HG02840 (cell line): Measurements from ENCODE around the gene C14orf119.

Experiments used
- ATAC-seq: cut with Tn5 transposase; IDR thresholded peaks from one replicate; pipeline ENCODE4 v1.9.1; 2021; ENCODE audit warnings: mild to moderate bottlenecking, moderate library complexity, moderate number of reproducible peaks; ENCODE audit not compliant: unreplicated experiment, low FRiP score

The C14orf119 gene, protein sequence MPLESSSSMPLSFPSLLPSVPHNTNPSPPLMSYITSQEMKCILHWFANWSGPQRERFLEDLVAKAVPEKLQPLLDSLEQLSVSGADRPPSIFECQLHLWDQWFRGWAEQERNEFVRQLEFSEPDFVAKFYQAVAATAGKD

DNA sequence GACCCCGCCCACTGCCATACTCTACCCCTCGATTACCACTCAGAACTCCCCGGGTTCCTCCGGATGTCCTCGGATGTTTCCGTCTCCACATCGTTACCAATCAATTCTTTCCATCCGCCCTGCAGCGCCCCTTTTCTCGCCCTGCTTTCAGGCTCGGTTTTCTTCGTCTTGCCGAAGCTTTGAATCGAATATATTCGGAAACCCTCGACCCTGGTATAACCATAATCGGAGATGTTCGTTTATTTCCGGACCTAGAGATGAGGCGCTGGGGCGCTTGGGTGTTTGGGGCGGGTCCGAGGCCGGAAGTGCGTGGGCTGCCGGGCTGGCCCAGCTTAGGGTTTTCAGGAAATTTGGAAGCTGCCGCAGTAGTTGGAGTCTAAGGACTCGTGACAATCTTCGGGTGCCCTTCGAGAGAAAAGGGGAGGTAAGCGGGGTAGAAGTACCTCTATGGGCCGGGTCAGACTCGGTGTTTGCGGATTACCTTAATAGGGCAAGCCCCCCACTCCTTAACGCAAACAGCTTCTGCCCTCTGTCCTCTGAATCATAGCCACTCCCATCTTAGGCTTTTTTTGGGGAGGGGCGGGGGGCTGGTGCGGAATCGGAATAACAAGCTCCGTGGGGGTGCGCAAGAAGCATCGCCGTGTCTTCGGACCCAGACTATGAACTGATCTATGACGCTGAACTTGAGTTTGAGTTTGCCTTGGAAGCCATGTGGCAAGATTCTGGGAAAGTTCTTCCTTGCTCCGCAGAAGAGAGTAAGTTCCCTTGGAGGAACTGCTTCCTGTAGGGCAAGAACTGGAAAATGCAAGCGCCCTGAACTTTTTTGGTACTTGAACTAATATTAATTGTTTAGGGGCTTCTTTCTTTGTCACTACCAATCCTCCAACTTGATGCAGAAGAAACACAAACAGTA is at the start of gene C14orf119:
Gene C14orf119 (plus strand): TSS at position 310 of the 913 bp plus-strand sequence. CDS start 2,154 bp downstream, outside the sequence.
- peak; percentile 96 for ATAC-seq

DNA sequence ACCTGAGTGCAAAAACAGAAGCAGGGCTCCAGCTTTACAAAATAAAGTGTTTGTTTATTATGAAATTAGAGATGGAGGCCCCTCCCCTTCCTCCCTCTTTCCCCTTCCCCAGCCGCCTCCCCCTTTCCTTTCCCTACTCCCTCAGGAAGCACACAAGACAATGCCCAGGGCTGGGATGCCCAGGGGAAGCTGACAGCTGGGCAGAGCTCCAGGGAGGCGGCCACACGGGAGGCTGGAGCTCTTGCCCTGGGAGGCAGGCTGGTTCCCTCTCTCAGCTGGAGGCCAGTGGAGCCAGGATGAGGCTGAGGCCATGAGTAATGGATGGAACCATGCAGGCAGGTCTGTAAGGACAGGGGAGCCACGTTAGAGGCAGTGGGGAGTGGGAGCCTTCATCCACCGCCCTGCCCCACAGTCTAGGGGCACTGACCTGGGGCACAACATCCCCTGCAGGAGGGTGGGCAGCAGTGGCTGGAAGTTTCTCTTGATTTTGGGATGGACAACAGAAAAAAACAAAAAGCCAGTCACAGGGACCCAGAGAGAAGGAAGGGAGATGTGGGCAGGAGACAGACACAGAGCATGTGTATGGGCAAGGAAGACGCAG is 48.2 kb upstream of the C14orf119 start:
- no peak for ATAC-seq

GRCh38 chr14:23047751-23048693 is 47.3 kb upstream of the C14orf119 start:
- no peak for ATAC-seq

GRCh38 chr14:23049011-23049410 is 46.3 kb upstream of the C14orf119 start:
- no peak for ATAC-seq

- no peak for ATAC-seq
Measured at GRCh38 chr14:23051141-23052057, 43.9 kb upstream of the C14orf119 start.

DNA sequence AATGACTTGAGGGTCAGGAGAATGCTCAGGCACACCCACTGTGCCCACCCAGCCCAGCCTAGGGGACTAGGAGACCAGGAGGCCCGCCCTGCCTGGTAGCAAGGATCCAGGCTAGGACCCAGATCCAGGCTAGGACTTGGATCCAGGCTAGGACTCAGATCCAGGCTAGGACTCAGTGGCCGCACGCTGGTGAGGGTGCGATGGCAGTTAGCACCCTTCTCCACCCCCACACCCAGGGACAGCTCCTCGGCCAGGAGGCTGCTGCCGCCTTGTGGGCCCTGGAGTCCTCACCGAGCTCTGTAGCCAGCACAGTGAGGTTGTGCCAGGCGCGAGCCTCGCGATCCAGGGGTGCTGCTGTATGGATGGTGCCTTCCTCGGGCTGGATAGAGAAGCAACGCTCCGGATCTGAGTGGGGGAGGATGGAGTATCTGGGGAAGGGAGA is 43.1 kb upstream of the C14orf119 start:
- ATAC-seq = no peak

DNA sequence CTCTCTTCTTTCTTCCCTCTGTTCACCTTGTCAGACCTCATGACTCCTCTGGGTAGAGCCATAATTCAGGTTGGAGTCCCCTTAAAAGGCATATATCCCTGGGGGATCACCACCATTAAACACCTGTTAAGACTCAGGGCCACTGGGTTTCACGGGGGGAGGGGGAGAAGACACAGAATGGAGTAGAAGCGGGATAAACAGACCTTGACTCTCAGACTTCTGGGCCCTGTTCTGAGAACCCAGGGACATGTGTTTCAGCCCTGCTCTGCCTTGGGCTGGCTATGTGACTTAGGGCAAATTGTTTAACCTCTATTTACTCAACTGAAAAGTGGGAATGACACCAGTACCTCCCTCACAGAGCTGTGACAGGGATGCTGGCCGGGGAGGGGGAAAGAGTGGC is 42.6 kb upstream of the C14orf119 start:
- no peak for ATAC-seq

DNA sequence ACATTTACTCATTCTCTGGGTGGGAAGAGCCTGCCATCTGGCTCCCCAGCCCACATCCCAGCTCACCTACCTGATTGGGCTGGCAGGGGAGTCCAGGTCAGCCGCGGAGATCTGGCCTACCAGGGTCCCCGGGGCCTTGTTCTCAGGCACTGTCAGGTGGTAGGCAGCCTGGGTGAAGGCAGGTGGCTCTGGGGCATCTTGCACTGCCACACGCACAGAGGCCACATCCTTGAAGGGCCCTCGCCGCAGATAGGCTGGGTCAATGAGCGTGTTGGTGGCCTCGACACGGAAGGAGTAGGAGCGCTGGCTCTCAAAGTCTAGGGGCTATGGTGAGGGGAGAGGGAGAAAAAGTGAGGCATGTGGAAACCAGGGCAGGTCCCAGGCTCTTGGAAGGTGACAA is 41.9 kb upstream of the C14orf119 start:
- no peak for ATAC-seq

DNA sequence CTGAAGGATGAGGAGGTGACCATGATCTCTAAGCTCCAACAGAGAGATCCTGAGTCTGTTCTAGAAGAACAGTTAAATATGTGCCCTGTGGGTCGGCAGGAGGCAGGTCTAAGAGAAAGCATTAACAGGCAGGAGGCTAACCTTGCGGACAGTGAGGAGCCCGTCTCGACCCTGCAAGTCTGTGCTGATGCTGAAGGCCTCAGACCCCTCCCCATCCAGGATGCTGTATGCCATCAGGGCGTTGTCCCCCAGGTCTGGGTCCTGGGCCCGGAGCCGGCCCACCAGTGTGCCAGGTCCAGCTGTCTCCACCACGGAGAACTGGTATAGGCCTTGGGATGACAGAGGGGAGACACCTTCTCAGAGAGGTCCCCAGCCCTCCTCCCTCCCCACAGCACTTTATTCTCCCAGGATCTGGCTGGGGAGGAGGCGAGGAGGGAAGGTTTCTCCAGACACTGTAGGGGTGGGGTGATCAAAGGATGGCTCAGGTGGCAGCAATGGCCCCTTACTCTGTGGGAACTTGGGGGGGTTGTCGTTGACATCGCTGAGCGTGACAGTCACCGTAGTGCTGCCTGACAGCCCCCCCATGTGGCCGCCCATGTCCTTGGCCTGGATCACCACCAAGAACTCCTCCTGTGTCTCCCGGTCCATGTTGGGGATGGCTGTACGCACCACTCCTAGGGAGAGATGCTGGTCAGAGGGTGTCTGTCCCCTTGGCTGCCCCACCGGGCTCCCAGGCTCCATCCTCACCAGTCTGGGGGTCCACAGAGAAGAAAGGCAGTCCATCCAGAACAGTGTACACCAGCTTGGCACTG is 41.1 kb upstream of the C14orf119 start:
- no peak for ATAC-seq

- no peak for ATAC-seq
Measured at GRCh38 chr14:23055147-23055550, 40.2 kb upstream of the C14orf119 start.

DNA sequence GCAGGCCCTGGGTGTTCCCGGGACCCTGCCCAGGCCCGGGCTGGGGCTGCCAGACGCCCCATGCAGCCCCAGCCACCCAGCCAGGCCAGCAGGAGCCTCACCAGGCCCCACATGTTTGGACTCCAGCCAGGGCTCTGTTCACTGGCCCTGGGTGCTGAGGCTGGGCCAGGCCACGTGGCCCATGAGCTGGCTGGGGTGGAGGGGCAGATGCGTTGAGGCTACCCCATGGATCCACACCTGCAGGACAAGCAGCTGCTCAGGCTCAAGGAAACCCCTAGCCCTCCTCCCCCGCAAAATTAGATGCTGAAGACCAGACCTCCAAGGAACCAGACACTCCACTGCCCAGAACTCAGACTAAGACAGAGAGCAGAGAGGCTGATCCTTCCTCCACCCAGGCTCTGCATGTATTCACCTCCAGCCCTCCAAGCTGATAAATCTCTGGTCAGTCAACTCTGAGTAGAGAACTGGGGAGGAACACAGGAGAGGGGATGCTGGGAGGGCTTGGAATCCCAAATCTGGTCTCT is 39.6 kb upstream of the C14orf119 start:
- ATAC-seq = no peak

DNA sequence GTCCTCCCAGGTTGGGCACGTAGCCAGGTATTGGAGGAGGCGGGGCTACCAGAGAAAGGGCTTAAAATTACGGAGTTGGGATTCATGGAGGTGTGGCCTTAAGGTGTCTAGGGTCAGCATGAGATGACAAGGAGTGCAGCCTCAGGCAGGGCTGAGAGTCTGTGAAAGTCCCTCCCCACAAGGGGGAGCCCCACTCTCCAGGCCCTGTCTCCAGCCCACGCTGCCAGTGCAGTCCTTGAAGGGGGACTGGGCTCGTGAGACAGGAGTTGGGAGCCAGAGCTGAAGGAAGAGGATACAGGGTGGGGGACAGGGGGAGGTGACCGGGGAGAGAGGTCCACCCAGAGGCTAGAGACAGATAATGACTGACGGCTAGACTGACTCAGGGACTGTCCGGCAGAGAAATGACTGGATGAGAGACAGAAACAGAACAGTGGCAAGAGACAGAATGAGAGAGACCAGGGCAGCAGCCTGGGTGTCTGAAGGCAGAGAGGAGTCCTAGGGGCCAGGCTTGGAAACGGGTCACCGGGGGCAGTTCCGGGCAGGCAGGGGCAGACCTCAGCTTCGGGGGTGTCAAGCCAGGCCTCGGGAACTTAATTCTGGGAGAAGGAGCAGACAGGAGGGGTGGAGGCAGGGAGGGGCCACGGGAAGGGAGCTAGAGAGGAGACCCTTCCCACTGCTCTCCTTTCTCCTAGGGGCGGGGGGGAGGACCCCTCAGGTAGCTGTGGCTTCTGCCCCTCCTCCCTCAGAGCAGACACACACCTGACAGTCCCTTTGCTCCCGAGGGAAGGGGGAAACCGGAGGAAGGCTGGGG is 39.0 kb upstream of the C14orf119 start:
- ATAC-seq = peak; percentile 41

GRCh38 chr14:23056956-23057756 is 38.1 kb upstream of the C14orf119 start, which contains the start of gene CDH24:
Gene CDH24, minus strand, starts transcription at chr14:23057520. Its CDS starts 1,787 bp downstream, at chr14:23055733.
- ATAC-seq = peak; percentile 35

DNA sequence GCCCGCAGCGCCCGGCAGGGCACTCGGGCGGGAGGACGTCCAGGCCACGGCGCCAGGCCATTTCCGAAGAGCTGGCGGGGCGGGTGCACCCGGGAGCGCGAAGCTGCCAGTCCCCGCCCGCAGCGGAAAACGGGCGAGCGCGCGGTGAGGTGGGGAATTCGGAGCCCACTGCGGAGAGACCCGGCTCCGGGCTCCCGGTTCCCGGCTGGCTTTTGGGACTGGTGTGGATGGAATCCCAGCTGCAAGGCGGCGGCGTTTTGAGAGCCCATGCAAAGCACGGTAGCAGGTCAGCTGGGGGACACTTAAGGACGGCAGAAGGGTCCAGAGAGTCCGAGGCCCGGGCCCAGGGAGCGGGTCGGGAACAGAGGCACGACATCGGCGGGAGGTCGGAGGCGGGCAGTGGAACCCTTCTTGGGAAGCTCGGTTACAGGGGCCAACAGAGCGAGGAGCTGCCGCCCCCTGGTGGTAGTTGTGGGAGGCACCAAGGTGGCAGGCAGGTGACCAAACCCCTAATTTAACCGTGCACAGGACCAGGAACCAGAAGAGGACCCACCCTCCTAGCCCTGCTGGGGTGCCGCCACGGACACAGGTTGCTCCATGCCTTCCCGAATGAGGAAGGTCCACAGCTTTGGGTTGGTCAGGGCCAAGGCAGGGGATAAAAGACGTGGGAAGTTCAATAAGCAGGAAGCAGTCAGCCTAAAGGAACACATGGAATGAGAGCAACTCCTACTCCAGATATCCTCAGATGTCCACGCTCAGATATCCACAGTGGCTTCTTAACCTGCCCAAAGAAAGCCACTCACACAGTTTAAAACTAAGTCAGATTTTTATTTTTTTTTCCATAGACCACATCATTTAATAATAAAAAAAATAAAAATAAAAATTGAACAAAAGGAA is 37.3 kb upstream of the C14orf119 start:
- ATAC-seq = peak; percentile 54
